AG04449 (cell line): Measurements from ENCODE around the gene TMEM51.

Experiments
- CTCF ChIA-PET: fragments of 350-600 bp; formaldehyde crosslinking; extraction: SDS; loops from one replicate; lab custom pipeline; 2021; ENCODE audit warnings: antibody characterized with exemption; lab: Yijun Ruan, JAX
- POLR2A ChIA-PET: fragments of 400-600, 350-600 bp; formaldehyde crosslinking; extraction: SDS; loops from one replicate; lab custom pipeline; 2020; ENCODE audit warnings: antibody characterized with exemption, inconsistent platforms; lab: Yijun Ruan, JAX
- DNase-seq: peaks from one replicate; pipeline ENCODE4 v3.0.0-alpha.2; 2010; ENCODE audit warnings: low read depth, low spot score
- H3K4me3 ChIP-seq: 2 replicates; pipeline ENCODE4 v1.5.1; 2011; ENCODE audit warnings: low read depth, mild to moderate bottlenecking, control low read depth, low read length
- TF ChIP-seq, protein P1 (sequence below): IDR thresholded peaks from one replicate; pipeline ENCODE4 v1.5.1; 2011; ENCODE audit warnings: mild to moderate bottlenecking, moderate library complexity, low read length, control low read depth, inconsistent platforms; ENCODE audit not compliant: insufficient read depth; ENCODE audit errors: missing control alignments

The TMEM51 gene

DNA sequence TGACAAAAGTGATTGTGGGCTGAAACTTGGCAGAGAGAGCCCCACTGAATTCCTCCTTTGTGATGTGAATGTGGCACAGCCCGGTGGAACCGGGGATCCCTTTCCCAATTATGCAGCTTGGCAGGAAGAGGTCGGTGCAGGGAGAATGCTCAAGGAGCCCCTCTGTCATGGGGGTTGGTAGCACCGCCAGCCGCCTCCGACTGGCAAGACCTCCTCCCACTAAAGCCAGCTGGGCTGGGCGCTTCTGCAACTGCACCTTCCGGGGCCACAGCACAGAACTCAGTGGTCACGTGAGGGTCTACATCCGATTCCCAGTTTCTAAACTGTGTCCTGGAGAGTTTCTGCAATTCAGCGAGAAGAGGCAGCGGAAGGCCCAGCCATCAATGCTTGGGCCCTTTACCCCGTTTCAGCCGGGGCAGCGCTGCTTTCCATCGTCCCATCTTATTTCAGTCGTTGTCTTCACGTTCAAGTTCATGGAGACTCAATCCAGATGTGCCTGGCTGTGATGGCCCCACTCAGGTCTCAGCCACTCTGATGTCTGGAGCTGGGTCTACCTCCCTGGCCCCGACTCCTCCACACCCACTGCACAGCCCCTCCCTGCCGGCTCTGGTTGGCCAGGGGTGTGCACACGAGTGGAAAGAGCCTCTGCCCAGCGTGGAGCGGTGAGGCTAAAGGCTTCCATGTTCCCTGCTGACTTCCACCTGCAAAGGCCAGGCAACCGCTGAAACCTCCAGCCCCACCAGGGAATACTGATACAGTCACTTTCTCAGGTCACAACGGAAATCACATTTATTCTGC lies 53.7 kb downstream of the TMEM51 start:
- ChIA-PET CTCF (no interaction called here), POLR2A (no interaction called here)
- no peak overlapping the region for H3K4me3 ChIP-seq
- TF ChIP-seq, protein P1, sequence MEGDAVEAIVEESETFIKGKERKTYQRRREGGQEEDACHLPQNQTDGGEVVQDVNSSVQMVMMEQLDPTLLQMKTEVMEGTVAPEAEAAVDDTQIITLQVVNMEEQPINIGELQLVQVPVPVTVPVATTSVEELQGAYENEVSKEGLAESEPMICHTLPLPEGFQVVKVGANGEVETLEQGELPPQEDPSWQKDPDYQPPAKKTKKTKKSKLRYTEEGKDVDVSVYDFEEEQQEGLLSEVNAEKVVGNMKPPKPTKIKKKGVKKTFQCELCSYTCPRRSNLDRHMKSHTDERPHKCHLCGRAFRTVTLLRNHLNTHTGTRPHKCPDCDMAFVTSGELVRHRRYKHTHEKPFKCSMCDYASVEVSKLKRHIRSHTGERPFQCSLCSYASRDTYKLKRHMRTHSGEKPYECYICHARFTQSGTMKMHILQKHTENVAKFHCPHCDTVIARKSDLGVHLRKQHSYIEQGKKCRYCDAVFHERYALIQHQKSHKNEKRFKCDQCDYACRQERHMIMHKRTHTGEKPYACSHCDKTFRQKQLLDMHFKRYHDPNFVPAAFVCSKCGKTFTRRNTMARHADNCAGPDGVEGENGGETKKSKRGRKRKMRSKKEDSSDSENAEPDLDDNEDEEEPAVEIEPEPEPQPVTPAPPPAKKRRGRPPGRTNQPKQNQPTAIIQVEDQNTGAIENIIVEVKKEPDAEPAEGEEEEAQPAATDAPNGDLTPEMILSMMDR: no peak
- DNase-seq: no peak

DNA sequence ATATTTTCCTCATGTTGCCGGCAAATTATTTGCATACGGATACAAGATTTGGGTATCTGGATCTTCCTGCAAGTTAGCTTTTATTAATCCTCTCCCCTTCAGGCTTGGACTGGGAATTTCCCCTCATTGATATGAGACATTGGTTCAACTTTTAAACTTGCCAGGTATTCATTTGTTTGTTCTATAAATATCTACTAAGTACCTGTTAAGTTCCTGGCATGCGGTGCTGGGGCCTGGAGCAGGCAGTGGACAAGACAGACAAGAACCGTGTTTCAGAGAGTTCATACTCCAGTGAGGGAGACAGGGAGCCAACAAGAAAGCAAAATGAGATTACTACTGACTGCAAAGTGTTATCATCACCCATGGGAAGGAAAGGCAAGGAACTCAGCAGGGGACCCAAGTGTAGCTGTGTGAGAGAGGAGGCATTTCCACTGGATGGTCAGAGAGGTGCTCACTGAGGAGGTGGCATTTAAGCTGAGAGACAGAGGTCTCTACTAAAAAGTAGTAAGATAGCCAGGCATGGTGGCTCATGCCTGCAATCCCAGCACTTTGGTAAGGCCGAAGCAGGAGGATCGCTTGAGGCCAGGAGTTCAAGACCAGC lies 54.4 kb downstream of the TMEM51 start:
- no peak overlapping the region for H3K4me3 ChIP-seq
- no peak for DNase-seq
- POLR2A ChIA-PET: no interaction called here
- TF ChIP-seq, protein P1: no peak
- CTCF ChIA-PET: interaction anchor here (2.2 kb wide), 1 partner anchor 79 kb away, joined by 7 read pairs; no protein-coding TSS in a partner anchor

DNA sequence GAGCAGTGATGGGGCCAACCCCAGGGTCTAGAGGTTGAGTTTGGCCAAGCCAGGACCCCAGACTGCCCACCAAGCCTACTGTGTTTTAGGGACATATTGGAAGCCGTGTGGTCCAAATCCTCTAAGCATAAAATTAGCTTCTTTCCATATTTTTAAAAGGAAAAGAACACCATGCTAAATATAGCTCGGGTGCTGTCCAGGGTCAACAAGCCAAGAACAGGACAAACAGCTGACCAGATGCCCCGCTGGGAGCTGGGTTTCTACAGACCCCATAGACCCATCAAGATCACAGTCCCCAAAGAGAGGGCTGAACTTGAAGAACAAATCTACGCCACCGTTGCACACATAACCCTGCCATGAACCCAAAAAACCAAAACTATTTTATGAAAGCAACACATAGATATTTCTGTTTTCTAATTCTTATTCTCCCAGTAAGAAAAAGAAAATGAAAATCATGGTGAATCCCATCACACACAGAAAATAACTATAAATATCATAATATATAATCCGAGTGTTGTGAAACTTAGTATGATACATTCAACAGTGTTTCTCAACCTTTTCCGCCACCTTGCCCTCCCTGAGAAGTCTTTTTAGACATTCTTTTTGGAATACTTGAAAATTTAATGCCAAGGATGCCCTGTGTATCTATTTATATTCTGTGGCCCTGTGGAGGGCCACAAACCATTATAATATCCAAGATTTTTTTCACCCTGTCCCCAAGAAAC lies 57.3 kb downstream of the TMEM51 start:
- TF ChIP-seq, protein P1: no peak
- H3K4me3 ChIP-seq: no peak overlapping the region
- CTCF ChIA-PET: interaction anchor here (1.4 to 2.1 kb wide), 4 partner anchors 13 to 55 kb away, joined by 3 to 4 read pairs (median 3); no protein-coding TSS in a partner anchor
- POLR2A ChIA-PET: no interaction called here
- DNase-seq: no peak

DNA sequence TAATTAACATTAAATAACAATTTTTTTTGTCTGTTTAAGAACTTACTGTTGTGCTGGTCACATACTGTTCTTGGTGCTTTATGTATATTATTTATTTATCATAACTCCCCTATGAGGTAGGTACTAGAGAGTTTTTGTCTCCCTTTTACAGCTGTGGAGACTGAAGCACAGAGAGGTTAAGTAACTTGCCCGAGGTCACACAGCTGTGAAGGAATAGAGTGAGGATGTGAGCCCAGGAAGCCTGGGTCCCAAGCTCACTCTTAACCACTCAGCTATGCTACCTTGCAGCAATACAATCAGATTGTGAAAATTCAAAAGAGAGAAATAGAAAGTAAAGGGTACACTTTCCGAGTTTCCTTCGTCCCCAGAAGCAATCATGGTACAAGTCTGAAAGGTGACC lies 57.9 kb downstream of the TMEM51 start:
- no peak overlapping the region for H3K4me3 ChIP-seq
- ChIA-PET CTCF (interaction anchor here (1.4 to 1.6 kb wide), 2 partner anchors 12 to 43 kb away, joined by 3 read pairs; no protein-coding TSS in a partner anchor), POLR2A (no interaction called here)
- TF ChIP-seq, protein P1: no peak
- no peak for DNase-seq

DNA sequence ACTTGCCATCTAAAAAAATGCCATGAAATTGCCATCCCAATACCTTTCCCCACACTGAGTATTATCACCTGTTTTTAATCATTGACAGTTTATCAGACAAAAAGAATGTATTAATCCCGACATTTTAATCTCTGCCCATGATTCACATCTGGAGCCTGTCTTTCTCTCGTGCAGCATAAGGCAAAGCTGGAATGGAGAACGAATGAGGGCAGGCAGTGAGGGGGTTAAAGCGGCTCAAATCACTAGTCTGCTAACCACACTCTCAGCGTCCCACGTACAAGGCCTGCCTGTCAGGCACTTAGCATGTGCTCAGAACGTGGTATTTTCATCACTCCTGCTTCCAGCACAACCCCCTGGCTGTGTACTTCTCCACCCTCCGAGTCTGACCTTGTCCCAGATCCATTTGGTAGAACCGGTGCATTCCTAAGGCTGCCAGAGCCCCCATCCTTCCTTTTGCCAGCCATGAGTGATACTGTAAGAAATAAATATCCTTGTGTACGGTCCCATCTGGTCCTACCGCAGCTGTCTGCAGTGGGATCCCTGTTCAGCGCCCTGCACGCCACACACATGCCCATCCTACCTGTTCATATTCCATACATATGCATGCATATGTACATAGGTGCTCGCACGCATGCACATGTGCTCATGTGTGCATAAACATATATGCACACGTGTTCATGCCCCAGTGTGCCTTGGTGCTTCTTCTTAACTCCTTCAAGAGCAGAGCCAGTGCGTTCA lies 58.8 kb downstream of the TMEM51 start:
- no peak overlapping the region for H3K4me3 ChIP-seq
- ChIA-PET POLR2A (no interaction called here), CTCF (interaction anchor here (1.1 to 1.5 kb wide), 3 partner anchors 11 to 84 kb away, joined by 3 to 5 read pairs (median 5); no protein-coding TSS in a partner anchor)
- no peak for DNase-seq
- TF ChIP-seq, protein P1: no peak
